ENCODE data around the gene HMCES.

Gene HMCES

DNA sequence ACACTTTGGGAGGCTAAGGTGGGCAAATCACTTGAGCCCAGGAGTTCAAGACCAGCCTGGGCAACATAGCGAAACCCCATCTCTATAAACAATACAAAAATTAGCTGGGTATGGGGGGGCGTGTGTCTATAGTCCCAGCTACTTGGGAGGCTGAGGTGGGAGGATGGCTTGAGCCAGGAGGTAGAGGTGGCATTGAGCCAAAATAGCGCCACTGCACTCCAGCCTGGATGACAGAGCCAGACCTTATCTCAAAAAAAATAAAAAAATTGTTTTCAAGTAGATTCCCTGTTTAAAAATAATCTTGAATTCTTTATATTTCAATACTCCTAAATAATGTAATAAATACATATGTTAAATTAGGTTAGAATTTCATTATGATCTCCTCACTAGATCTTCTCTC lies 9.8 kb downstream of the HMCES start:
- no peak overlapping the region for H2AFZ ChIP-seq (ENCODE audit: low read depth, low read length)
- peaks cover 73% of the 10 kb centered on the region for H3K27me3 ChIP-seq (ENCODE audit: low read depth, low read length)
- no peaks in the 10 kb centered on the region for H3K79me2 ChIP-seq (ENCODE audit: low read length)
- no peak overlapping the region for H3K4me2 ChIP-seq (ENCODE audit: low read length)
- H3K27ac ChIP-seq (ENCODE audit: low read length): no peak overlapping the region
- H3K4me3 ChIP-seq (ENCODE audit: low read length): no peak overlapping the region
- TF ChIP-seq, protein P1, sequence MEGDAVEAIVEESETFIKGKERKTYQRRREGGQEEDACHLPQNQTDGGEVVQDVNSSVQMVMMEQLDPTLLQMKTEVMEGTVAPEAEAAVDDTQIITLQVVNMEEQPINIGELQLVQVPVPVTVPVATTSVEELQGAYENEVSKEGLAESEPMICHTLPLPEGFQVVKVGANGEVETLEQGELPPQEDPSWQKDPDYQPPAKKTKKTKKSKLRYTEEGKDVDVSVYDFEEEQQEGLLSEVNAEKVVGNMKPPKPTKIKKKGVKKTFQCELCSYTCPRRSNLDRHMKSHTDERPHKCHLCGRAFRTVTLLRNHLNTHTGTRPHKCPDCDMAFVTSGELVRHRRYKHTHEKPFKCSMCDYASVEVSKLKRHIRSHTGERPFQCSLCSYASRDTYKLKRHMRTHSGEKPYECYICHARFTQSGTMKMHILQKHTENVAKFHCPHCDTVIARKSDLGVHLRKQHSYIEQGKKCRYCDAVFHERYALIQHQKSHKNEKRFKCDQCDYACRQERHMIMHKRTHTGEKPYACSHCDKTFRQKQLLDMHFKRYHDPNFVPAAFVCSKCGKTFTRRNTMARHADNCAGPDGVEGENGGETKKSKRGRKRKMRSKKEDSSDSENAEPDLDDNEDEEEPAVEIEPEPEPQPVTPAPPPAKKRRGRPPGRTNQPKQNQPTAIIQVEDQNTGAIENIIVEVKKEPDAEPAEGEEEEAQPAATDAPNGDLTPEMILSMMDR (IDR thresholded peaks at IDR 0.05; ENCODE audit: low read depth, low read length): no peak
- TF ChIP-seq EZH2phosphoT487 (IDR thresholded peaks at IDR 0.05; ENCODE audit: low read depth): no peak
- no peak overlapping the region for H3K9ac ChIP-seq (ENCODE audit: low read length)
- no peaks in the 10 kb centered on the region for H3K9me3 ChIP-seq (ENCODE audit: insufficient read depth, low read length)
- no peaks in the 10 kb centered on the region for H3K4me1 ChIP-seq (ENCODE audit: low read length)
- no peaks in the 10 kb centered on the region for H3K36me3 ChIP-seq (replicated peaks; ENCODE audit: low read depth, low read length)
- peaks cover 5% of the 10 kb centered on the region for H4K20me1 ChIP-seq (ENCODE audit: insufficient read depth, low read length)

DNA sequence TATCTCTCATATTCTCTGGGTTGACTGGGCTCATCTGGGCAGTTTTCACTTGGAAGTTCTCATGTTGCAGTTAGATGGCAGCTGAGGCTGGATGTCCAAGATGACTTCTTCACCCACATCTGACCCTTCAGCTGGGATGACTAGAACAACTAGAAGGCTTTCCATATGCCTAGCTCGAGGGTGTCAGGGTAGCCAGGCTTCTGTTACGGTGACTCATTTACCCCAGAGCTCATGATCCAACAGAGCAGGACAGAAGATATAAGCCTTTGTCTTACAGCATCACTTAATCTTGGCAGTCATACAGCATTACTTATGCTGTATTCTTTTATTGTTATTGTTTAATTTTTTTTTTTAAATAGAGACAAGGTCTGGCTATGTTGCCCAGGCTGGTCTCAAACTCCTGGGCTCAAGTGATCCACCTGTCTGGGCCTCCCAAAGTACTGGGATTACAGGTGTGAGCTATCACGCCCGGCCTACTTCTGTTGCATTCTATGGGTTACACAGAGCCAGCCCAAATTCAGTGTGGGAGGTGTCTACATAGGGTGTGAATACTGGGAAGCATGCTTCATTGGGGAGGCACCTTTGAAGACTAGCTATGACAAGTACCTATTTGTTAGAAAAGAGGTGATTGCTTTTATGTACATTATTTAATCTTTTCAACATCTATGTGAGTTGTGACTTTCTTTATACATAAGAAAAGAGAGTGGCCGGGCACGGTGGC lies 10.7 kb downstream of the HMCES start:
- no peak for TF ChIP-seq EZH2phosphoT487 (IDR thresholded peaks at IDR 0.05; ENCODE audit: low read depth)
- TF ChIP-seq, protein P1 (IDR thresholded peaks at IDR 0.05; ENCODE audit: low read depth, low read length): no peak
- Histone ChIP-seq H4K20me1 (ENCODE audit: insufficient read depth, low read length) (no peaks in the 10 kb centered on the region), H3K79me2 (ENCODE audit: low read length) (no peaks in the 10 kb centered on the region), H3K9me3 (ENCODE audit: insufficient read depth, low read length) (no peaks in the 10 kb centered on the region), H3K36me3 (replicated peaks; ENCODE audit: low read depth, low read length) (no peaks in the 10 kb centered on the region), H3K4me1 (ENCODE audit: low read length) (no peaks in the 10 kb centered on the region), H2AFZ (ENCODE audit: low read depth, low read length) (no peak overlapping the region), H3K9ac (ENCODE audit: low read length) (no peak overlapping the region), H3K4me2 (ENCODE audit: low read length) (no peak overlapping the region), H3K27me3 (ENCODE audit: low read depth, low read length) (peaks cover 63% of the 10 kb centered on the region), H3K4me3 (ENCODE audit: low read length) (no peak overlapping the region), H3K27ac (ENCODE audit: low read length) (no peak overlapping the region)

DNA sequence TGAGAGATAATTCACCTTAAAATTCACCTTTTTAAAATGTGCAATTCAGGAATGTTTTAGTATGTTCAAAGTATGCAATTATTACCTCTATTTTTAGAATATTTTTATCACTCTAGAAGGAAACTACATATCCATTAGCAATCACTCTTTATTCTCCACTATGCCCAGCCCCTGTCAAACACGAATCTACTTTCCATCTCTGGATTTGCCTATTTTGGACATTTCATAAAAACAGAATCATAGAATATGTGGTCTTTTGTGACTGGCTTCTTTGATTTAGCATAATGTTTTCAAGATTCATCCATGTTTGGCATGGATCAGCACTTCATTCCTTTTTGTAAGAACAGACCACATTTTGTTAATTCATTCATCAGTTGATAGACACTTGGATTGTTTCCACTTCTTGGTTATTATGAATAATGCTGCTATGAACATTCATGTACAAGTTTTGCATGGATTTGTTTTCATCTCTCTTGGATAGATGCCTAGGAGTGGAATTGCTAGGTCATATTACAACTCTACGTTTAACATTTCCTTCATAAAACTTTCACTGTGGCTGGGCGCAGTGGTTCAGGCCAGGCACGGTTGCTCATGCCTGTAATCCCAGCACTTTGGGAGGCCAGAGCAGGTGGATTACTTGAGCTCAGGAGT lies 12.7 kb downstream of the HMCES start:
- Histone ChIP-seq H3K4me1 (ENCODE audit: low read length) (no peaks in the 10 kb centered on the region), H3K4me2 (ENCODE audit: low read length) (no peak overlapping the region), H3K9me3 (ENCODE audit: insufficient read depth, low read length) (no peaks in the 10 kb centered on the region), H3K36me3 (replicated peaks; ENCODE audit: low read depth, low read length) (no peaks in the 10 kb centered on the region), H3K27me3 (ENCODE audit: low read depth, low read length) (peaks cover 58% of the 10 kb centered on the region), H3K27ac (ENCODE audit: low read length) (no peak overlapping the region), H2AFZ (ENCODE audit: low read depth, low read length) (no peak overlapping the region), H3K9ac (ENCODE audit: low read length) (no peak overlapping the region), H4K20me1 (ENCODE audit: insufficient read depth, low read length) (no peaks in the 10 kb centered on the region), H3K4me3 (ENCODE audit: low read length) (no peak overlapping the region), H3K79me2 (ENCODE audit: low read length) (no peaks in the 10 kb centered on the region)
- TF ChIP-seq, protein P1 (IDR thresholded peaks at IDR 0.05; ENCODE audit: low read depth, low read length): no peak
- no peak for TF ChIP-seq EZH2phosphoT487 (IDR thresholded peaks at IDR 0.05; ENCODE audit: low read depth)

DNA sequence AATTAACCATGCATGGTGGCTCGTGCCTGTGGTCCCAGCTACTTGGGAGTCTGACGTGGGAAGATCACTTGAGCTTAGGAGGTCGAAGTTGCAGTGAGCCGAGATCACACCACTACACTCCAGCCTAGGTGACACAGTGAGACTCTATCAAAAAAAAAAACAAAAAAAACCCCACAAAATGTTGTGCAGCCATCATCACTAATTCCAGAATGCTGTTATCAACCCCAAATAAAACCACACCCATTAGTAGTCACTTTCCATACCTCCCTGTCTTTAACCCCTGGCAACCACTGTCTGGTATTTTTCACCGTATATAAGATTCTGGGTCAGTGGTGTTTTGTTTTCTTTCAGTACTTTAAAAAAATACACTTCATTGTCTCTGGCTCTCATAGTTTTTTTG lies 16.6 kb downstream of the HMCES start:
- no peaks in the 10 kb centered on the region for H3K9me3 ChIP-seq (ENCODE audit: insufficient read depth, low read length)
- no peak overlapping the region for H3K9ac ChIP-seq (ENCODE audit: low read length)
- TF ChIP-seq EZH2phosphoT487 (IDR thresholded peaks at IDR 0.05; ENCODE audit: low read depth): no peak
- TF ChIP-seq, protein P1 (IDR thresholded peaks at IDR 0.05; ENCODE audit: low read depth, low read length): no peak
- H3K4me3 ChIP-seq (ENCODE audit: low read length): no peak overlapping the region
- no peak overlapping the region for H2AFZ ChIP-seq (ENCODE audit: low read depth, low read length)
- H3K79me2 ChIP-seq (ENCODE audit: low read length): no peaks in the 10 kb centered on the region
- peaks cover 48% of the 10 kb centered on the region for H3K27me3 ChIP-seq (ENCODE audit: low read depth, low read length)
- H3K4me2 ChIP-seq (ENCODE audit: low read length): no peak overlapping the region
- no peaks in the 10 kb centered on the region for H3K36me3 ChIP-seq (replicated peaks; ENCODE audit: low read depth, low read length)
- H3K27ac ChIP-seq (ENCODE audit: low read length): no peak overlapping the region
- no peaks in the 10 kb centered on the region for H3K4me1 ChIP-seq (ENCODE audit: low read length)
- H4K20me1 ChIP-seq (ENCODE audit: insufficient read depth, low read length): no peaks in the 10 kb centered on the region
